H1 (cell line): ENCODE data around the gene THOC5. TPM values are rescaled to one million over a fixed set of nuclear protein-coding genes. Genes with fewer than 3 reads are reported as not detected.

Source experiments
- CTCF ChIA-PET: fragments of 300-600 bp; sonication (Branson Sonifier 250); formaldehyde crosslinking; loops from one replicate; lab custom pipeline; 2021; ENCODE audit not compliant: partially characterized antibody; lab: Charles Lee
- POLR2A ChIA-PET: fragments of 300-600 bp; sonication (Branson Sonifier 250); formaldehyde crosslinking; loops from one replicate; lab custom pipeline; 2021; ENCODE audit warnings: inconsistent platforms; ENCODE audit not compliant: partially characterized antibody; lab: Charles Lee
- DNase-seq, 2 experiments: peaks; one replicate each; pipeline versions ENCODE4 v3.0.0 to v3.0.0-alpha.2; 2010 to 2022; ENCODE audit warnings: low spot score in 2 of 2, low read depth in 1 of 2, mixed read lengths in 1 of 2
- FAIRE-seq: peaks from 2 replicates; lab custom pipeline; 2011; peaks lifted over from hg19 to GRCh38; lab: Jason Lieb, UNC
- H2AFZ ChIP-seq: 2 replicates; pipeline ENCODE4 v1.8.1; 2012; ENCODE audit warnings: low read length, inconsistent platforms
- H2AK5ac ChIP-seq: 2 replicates; pipeline ENCODE4 v1.6.1; 2013; ENCODE audit warnings: low read depth, low read length
- H2BK120ac ChIP-seq: replicated peaks from 2 replicates; pipeline ENCODE3; 2013; ENCODE audit warnings: low read depth, low read length, inconsistent platforms
- H2BK12ac ChIP-seq: 2 replicates; pipeline ENCODE4 v1.6.1; 2013; ENCODE audit warnings: low read depth, low read length
- H2BK15ac ChIP-seq: 2 replicates; pipeline ENCODE4 v1.6.1; 2013; ENCODE audit warnings: low read length
- H2BK20ac ChIP-seq: 2 replicates; pipeline ENCODE4 v1.6.1; 2013; ENCODE audit warnings: low read length
- H2BK5ac ChIP-seq: 2 replicates; pipeline ENCODE4 v1.6.1; 2013; ENCODE audit warnings: low read depth, low read length
- H3K14ac ChIP-seq: 2 replicates; pipeline ENCODE4 v1.6.1; 2013; ENCODE audit warnings: inconsistent platforms; ENCODE audit not compliant: insufficient read length
- H3K18ac ChIP-seq: 2 replicates; pipeline ENCODE4 v1.6.1; 2013; ENCODE audit warnings: low read length; ENCODE audit errors: extremely low read depth
- H3K23ac ChIP-seq: 2 replicates; pipeline ENCODE4 v1.6.1; 2013; ENCODE audit warnings: inconsistent platforms; ENCODE audit not compliant: insufficient read length
- H3K23me2 ChIP-seq: 2 replicates; pipeline ENCODE4 v1.6.1; 2013; ENCODE audit warnings: low read depth, low read length
- H3K27ac ChIP-seq: 2 replicates; pipeline ENCODE4 v1.6.1; 2011; ENCODE audit warnings: low read depth, low read length, inconsistent platforms
- H3K27me3 ChIP-seq, 4 experiments: replicated peaks in 1 of 4; 1 replicate in 1 of 4; 2 replicates in 3 of 4; pipeline versions ENCODE4 v1.6.1 to v1.8.1; 2011 to 2013; ENCODE audit warnings: low read length in 3 of 4, mild to moderate bottlenecking in 3 of 4, inconsistent platforms in 2 of 4, mixed read lengths in 2 of 4, moderate library complexity in 1 of 4; ENCODE audit not compliant: control insufficient read depth in 3 of 4, insufficient read depth in 3 of 4; ENCODE audit errors: extremely low read depth in 1 of 4
- H3K36me3 ChIP-seq, 4 experiments: 2 replicates each; pipeline versions ENCODE4 v1.6.1 to v1.8.1; 2011 to 2013; ENCODE audit warnings: mild to moderate bottlenecking in 4 of 4, low read length in 3 of 4, moderate library complexity in 2 of 4, control low read depth in 1 of 4, inconsistent platforms in 1 of 4; ENCODE audit not compliant: insufficient read depth in 4 of 4, control insufficient read depth in 2 of 4
- H3K4ac ChIP-seq: replicated peaks from 2 replicates; pipeline ENCODE3; 2013; ENCODE audit warnings: low read length, low read depth, mixed read lengths, inconsistent platforms; ENCODE audit not compliant: insufficient read length
- H3K4me1 ChIP-seq, 4 experiments: replicated peaks in 1 of 4; 1 replicate in 1 of 4; 2 replicates in 3 of 4; pipeline versions ENCODE4 v1.6.1 to v1.8.1; 2011 to 2013; ENCODE audit warnings: low read length in 3 of 4, inconsistent platforms in 2 of 4, mixed read lengths in 1 of 4; ENCODE audit not compliant: insufficient read depth in 4 of 4, control insufficient read depth in 3 of 4
- H3K4me2 ChIP-seq, 2 experiments: 2 replicates each; pipeline versions ENCODE4 v1.6.1 to v1.8.1; 2011 to 2013; ENCODE audit warnings: low read depth in 2 of 2, low read length in 2 of 2, control low read depth in 1 of 2, inconsistent platforms in 1 of 2, mild to moderate bottlenecking in 1 of 2; ENCODE audit not compliant: insufficient read depth in 1 of 2
- H3K4me3 ChIP-seq, 4 experiments: fragments of 200-600, 300-600 bp in 1 of 4; sonication (generic), shearing (Covaris generic), sonication (Bioruptor Twin) in 1 of 4; 2 replicates each; pipeline versions ENCODE4 v1.5.1 to v1.8.1; 2011 to 2016; ENCODE audit warnings: low read length in 4 of 4, low read depth in 3 of 4, control low read depth in 2 of 4, inconsistent platforms in 2 of 4, mild to moderate bottlenecking in 2 of 4, mixed read lengths in 1 of 4, moderate library complexity in 1 of 4; ENCODE audit not compliant: insufficient read depth in 2 of 4; ENCODE audit errors: extremely low read depth in 1 of 4
- H3K56ac ChIP-seq: replicated peaks from 2 replicates; pipeline ENCODE3; 2013; ENCODE audit warnings: low read depth, mild to moderate bottlenecking, mixed read lengths, low read length, inconsistent platforms; ENCODE audit not compliant: insufficient read length
- H3K79me1 ChIP-seq: 2 replicates; pipeline ENCODE4 v1.6.1; 2013; ENCODE audit warnings: low read depth, low read length, control low read depth
- H3K79me2 ChIP-seq, 2 experiments: 2 replicates each; pipeline versions ENCODE4 v1.6.1 to v1.8.1; 2012 to 2013; ENCODE audit warnings: low read length in 2 of 2, mild to moderate bottlenecking in 2 of 2, inconsistent platforms in 1 of 2; ENCODE audit not compliant: insufficient read depth in 2 of 2, control insufficient read depth in 1 of 2
- H3K9ac ChIP-seq, 4 experiments: replicated peaks in 1 of 4; 1 replicate in 1 of 4; 2 replicates in 3 of 4; pipeline versions ENCODE4 v1.6.1 to v1.8.1; 2011 to 2013; ENCODE audit warnings: low read depth in 3 of 4, low read length in 3 of 4, control low read depth in 2 of 4, mild to moderate bottlenecking in 2 of 4, moderate library complexity in 2 of 4, inconsistent platforms in 1 of 4; ENCODE audit errors: extremely low read depth in 1 of 4
- H3K9me3 ChIP-seq, 2 experiments: 2 replicates each; pipeline versions ENCODE4 v1.6.1 to v1.8.1; 2012 to 2013; ENCODE audit warnings: mild to moderate bottlenecking in 2 of 2, moderate library complexity in 2 of 2, control low read depth in 1 of 2, inconsistent platforms in 1 of 2, low read depth in 1 of 2, low read length in 1 of 2, mixed read lengths in 1 of 2; ENCODE audit not compliant: insufficient read depth in 2 of 2
- H4K20me1 ChIP-seq, 2 experiments: replicated peaks in 1 of 2; 2 replicates each; pipeline versions ENCODE3 to v1.8.1; 2011 to 2013; ENCODE audit warnings: inconsistent platforms in 2 of 2, low read length in 2 of 2, mild to moderate bottlenecking in 1 of 2; ENCODE audit not compliant: insufficient read depth in 2 of 2, control insufficient read depth in 1 of 2
- H4K5ac ChIP-seq: 2 replicates; pipeline ENCODE4 v1.6.1; 2013; ENCODE audit warnings: low read length, low read depth, mixed read lengths, inconsistent platforms; ENCODE audit not compliant: insufficient read length
- H4K8ac ChIP-seq: 2 replicates; pipeline ENCODE4 v1.8.0; 2013; ENCODE audit warnings: mild to moderate bottlenecking, moderate library complexity, low read length, inconsistent platforms; ENCODE audit not compliant: insufficient read depth; ENCODE audit errors: extremely low read depth
- H4K91ac ChIP-seq: replicated peaks from 2 replicates; pipeline ENCODE3; 2013; ENCODE audit warnings: low read length, mixed read lengths, inconsistent platforms; ENCODE audit not compliant: insufficient read length
- ATF3 ChIP-seq: IDR thresholded peaks from 2 replicates; pipeline ENCODE4 v1.6.1; 2011; ENCODE audit warnings: low read depth, mild to moderate bottlenecking, low read length; ENCODE audit not compliant: insufficient read depth
- CBX8 ChIP-seq: fragments of 300-800, 300-1000 bp; sonication (generic); IDR thresholded peaks from 2 replicates; pipeline ENCODE4 v1.7.1; 2016; ENCODE audit warnings: low read depth, low read length, borderline replicate concordance
- CREB1 ChIP-seq: IDR thresholded peaks from 2 replicates; pipeline ENCODE4 v1.6.1; 2012; ENCODE audit warnings: inconsistent platforms
- EGR1 ChIP-seq: IDR thresholded peaks from 2 replicates; pipeline ENCODE4 v1.6.1; 2011; ENCODE audit warnings: low read depth, low read length, borderline replicate concordance
- EZH2 ChIP-seq: fragments of 200-600 bp; sonication (generic); IDR thresholded peaks from 2 replicates; pipeline ENCODE4 v1.7.1; 2012; ENCODE audit warnings: low read depth, mild to moderate bottlenecking, moderate library complexity, low read length, inconsistent platforms; ENCODE audit not compliant: severe bottlenecking
- GTF2F1 ChIP-seq: IDR thresholded peaks from 2 replicates; pipeline ENCODE4 v1.6.1; 2012; ENCODE audit warnings: low read depth, low read length, improper control_type of control experiment, borderline replicate concordance
- HDAC2 ChIP-seq, 2 experiments: fragments of 300-600 bp in 1 of 2; sonication (generic) in 1 of 2; IDR thresholded peaks; 2 replicates each; pipeline ENCODE4 v1.6.1; 2011 to 2012; ENCODE audit warnings: low read depth in 2 of 2, low read length in 2 of 2, mild to moderate bottlenecking in 2 of 2, moderate library complexity in 2 of 2, borderline replicate concordance in 1 of 2, inconsistent platforms in 1 of 2
- KDM5A ChIP-seq: fragments of 200-600 bp; IDR thresholded peaks from 2 replicates; pipeline ENCODE4 v1.7.1; 2012; ENCODE audit warnings: mild to moderate bottlenecking, low read length, inconsistent platforms, mixed read lengths
- MAFK ChIP-seq: IDR thresholded peaks from 2 replicates; pipeline ENCODE4 v1.6.1; 2012; ENCODE audit warnings: low read depth, mild to moderate bottlenecking, improper control_type of control experiment, low read length
- SIX5 ChIP-seq: IDR thresholded peaks from 2 replicates; pipeline ENCODE4 v1.6.1; 2011; ENCODE audit warnings: mild to moderate bottlenecking, low read depth, low read length
- TAF1 ChIP-seq: IDR thresholded peaks from 2 replicates; pipeline ENCODE4 v1.6.1; 2011; ENCODE audit warnings: mild to moderate bottlenecking, low read depth, low read length
- USF2 ChIP-seq: IDR thresholded peaks from 2 replicates; pipeline ENCODE4 v1.6.1; 2011; ENCODE audit warnings: low read length, improper control_type of control experiment
- YY1 ChIP-seq: IDR thresholded peaks from 2 replicates; pipeline ENCODE4 v1.6.1; 2011; ENCODE audit warnings: low read depth, mild to moderate bottlenecking, low read length
- WGBS, 2 experiments: shearing (Covaris generic) in 1 of 2; methylation state at CpG; one replicate each; pipeline versions ENCODE4 v1.1.6 to v1.1.7; 2013 to 2015; ENCODE audit warnings: low lambda C conversion rate in 2 of 2, mixed read lengths in 2 of 2, inconsistent platforms in 1 of 2, low coverage in 1 of 2, missing lambda C conversion rate in 1 of 2; ENCODE audit not compliant: insufficient replicate concordance in 2 of 2, insufficient coverage in 1 of 2, insufficient read length in 1 of 2; ENCODE audit errors: extremely low coverage in 1 of 2, missing lambda C conversion rate in 1 of 2; 5-methylcytosine and 5-hydroxymethylcytosine counted together
- polyA plus RNA-seq, 7 experiments: library from polyadenylated mRNA; depleted of rRNA in 3 of 7; stranded (reverse) in 5 of 7; unstranded in 2 of 7; fragments of >200 nt in 5 of 7; fragments of 200-250 nt in 2 of 7; gene quantifications; 1 replicate in 5 of 7; 2 replicates in 1 of 7; 4 replicates in 1 of 7; pipeline versions ENCODE4 v1.2.1 to v1.2.3, GENCODE V29; 2011 to 2013; ENCODE audit warnings: missing spikeins in 2 of 7, mixed read lengths in 2 of 7
- total RNA-seq: library from RNA; stranded (reverse); fragmentation: NEBNext Ultra II Directional; extraction: Animal tissue kit (Norgen Biotek cat#: 25700); gene quantifications from 2 replicates; pipeline ENCODE4 v1.2.1, GENCODE V29; 2021

Gene THOC5
- total and polyA plus RNA-seq, 2 of the 8 experiments (the other 6 are each of a cell fraction or from before 2014, with no cell fraction given), result 27.7 to 65.7 TPM

GRCh38 chr22:29521526-29521925, 32.0 kb downstream of the THOC5 start:
- H4K91ac ChIP-seq, result no peak overlapping the region
- no peak overlapping the region for H3K56ac ChIP-seq
- H3K9me3 ChIP-seq, result no peaks in the 10 kb centered on the region
- H3K79me2 ChIP-seq, result no peaks in the 10 kb centered on the region
- no peaks in the 10 kb centered on the region for H3K27me3 ChIP-seq
- no peak overlapping the region for H2BK120ac ChIP-seq
- no peak overlapping the region for H2BK5ac ChIP-seq
- no peak overlapping the region for H2AFZ ChIP-seq
- H4K20me1 ChIP-seq, result peaks cover 2 to 6% of the 10 kb centered on the region in 2 experiments
- H2BK20ac ChIP-seq, result no peak overlapping the region
- H3K4me2 ChIP-seq, result no peak overlapping the region
- no peak overlapping the region for H4K8ac ChIP-seq
- H2BK15ac ChIP-seq, result no peak overlapping the region
- H3K9ac ChIP-seq, result no peak overlapping the region
- no peaks in the 10 kb centered on the region for H3K23me2 ChIP-seq
- 98% methylated on average over 7 of the region's 7 CpGs; no CpG with 5 or more reads in 1 of the 2 experiments for WGBS, 2 experiments
- H4K5ac ChIP-seq, result no peak overlapping the region
- DNase-seq, result no peak
- no peak for FAIRE-seq
- H3K14ac ChIP-seq, result no peak overlapping the region
- H3K23ac ChIP-seq, result no peak overlapping the region
- H3K79me1 ChIP-seq, result no peaks in the 10 kb centered on the region
- H2BK12ac ChIP-seq, result no peak overlapping the region
- peaks cover 30 to 77% (median 59%) of the 10 kb centered on the region in 4 experiments for H3K36me3 ChIP-seq
- H3K27ac ChIP-seq, result no peak overlapping the region
- ChIA-PET POLR2A (interaction anchor here (1.8 kb wide), 1 partner anchor 32 kb away, joined by 5 read pairs; the partner anchor contains the start of gene THOC5), CTCF (interaction anchor here (1.4 kb wide), 1 partner anchor 13 kb away, joined by 4 read pairs; no protein-coding TSS in a partner anchor)
- no peak overlapping the region for H3K4ac ChIP-seq
- no peak overlapping the region for H2AK5ac ChIP-seq
- no peak overlapping the region for H3K18ac ChIP-seq
- H3K4me1 ChIP-seq, result no peaks in the 10 kb centered on the region
- H3K4me3 ChIP-seq, result no peak overlapping the region
- TF ChIP-seq SIX5 (no peak), TAF1 (no peak), HDAC2 (IDR thresholded peaks at IDR 0.05; ENCODE audit: borderline replicate concordance in 1 of 2, low read depth in 2 of 2, low read length in 2 of 2) (no peak), EGR1 (no peak), USF2 (no peak), MAFK (no peak), YY1 (no peak), CBX8 (no peak), EZH2 (no peak), KDM5A (no peak), GTF2F1 (no peak), CREB1 (no peak), ATF3 (no peak)
